D341Med (cell line): ENCODE data around the gene CTCFL.
"Not testable (repeated sequence)": the region's sequence is repeated elsewhere in the genome, so short reads cannot be mapped to it uniquely, and the experiment has no call there.

Experiments
- DNase-seq: peaks from one replicate; pipeline ENCODE4 v3.0.0; 2012; ENCODE audit warnings: low spot score

The CTCFL gene

DNA sequence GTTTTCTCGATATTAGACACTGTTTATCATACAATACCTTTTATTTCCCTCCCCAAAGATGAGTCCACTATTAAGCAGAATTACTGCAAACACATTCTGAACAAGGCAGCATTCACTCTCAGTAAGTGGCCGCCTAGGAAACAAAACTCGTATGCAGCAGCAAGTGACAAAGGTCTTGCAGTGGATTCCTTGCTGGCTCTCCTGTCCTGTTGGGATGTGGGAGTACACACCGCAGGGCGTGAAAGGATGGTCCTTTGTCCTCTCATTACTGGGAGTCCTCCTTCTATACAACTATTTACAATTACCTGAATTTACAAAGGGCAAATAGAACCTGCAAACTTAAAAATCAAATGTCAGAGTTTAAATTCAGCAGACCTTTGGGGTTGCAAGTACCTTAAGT is 16.1 kb downstream of the CTCFL start:
- no peak for DNase-seq

DNA sequence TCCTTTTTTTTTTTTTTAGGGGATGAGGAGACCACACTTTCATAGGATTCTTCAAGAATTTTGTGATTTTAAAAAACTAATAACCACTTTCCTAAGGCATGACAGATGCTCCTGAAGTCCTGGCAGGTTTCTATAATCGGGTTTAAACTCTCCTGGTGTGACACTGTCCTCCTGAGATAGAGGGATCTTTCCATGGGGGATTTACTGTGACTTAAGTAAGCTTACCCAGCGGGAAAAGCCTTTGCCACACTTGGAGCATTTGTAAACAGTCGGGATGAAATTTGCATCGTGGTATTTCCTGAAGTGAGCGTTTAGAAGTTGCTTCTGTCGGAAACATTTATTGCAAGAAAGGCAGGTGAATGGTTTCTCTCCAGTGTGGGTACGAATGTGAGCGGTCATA is 16.6 kb downstream of the CTCFL start:
- DNase-seq, result peak; percentile 60

GRCh38 chr20:57507477-57507876 is 17.5 kb downstream of the CTCFL start:
- no peak for DNase-seq

- DNase-seq, result no peak
Measured at GRCh38 chr20:57505979-57506378, 19.0 kb downstream of the CTCFL start.

DNA sequence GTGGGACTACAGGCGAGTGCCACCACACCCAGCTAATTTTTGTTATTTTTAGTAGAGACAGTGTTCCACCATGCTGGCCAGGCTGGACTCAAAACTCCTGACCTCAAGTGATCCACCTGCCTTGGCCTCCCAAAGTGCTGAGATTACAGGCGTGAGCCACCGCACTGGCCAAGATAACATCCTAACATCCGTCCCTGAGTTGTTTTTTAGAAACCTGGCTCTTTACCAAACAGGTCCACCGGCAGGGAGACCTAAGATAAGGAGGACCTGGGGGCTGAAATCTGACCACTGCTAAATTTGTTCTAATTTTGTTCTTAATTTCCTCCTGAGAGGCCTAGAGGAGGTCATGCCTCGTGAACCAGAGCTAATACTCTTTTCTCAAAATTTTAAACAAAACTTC is 20.5 kb downstream of the CTCFL start:
- no peak for DNase-seq

DNA sequence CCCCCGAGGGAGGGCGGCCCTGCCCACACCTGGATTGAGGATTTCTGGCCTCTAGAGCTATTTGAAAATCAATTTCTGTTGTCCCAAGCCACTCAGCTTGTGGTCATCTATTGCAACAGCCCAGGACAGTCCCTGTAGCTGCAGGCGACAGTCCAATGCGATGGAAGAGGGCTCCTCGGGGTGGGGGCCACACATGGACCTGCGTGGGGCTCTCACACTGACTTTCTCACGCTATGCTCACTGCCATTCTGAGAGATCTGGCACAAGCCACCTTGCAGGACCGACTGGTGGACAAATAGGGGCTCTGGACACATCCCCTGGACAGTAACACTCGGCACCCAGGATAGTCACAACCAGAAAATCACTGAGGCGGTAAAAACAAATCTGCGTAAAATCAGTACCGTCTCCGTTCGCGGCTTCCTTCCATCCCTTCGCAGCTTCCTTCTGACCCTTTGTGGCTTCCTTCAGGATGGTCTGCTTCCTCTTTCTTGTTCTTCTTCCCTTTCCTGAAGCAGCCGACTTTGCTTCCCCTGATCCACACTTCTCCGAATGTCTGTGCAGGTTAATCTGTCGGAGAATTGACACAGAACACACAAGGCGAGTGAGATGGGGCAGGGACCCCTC is 21.8 kb downstream of the CTCFL start:
- DNase-seq, result no peak

DNA sequence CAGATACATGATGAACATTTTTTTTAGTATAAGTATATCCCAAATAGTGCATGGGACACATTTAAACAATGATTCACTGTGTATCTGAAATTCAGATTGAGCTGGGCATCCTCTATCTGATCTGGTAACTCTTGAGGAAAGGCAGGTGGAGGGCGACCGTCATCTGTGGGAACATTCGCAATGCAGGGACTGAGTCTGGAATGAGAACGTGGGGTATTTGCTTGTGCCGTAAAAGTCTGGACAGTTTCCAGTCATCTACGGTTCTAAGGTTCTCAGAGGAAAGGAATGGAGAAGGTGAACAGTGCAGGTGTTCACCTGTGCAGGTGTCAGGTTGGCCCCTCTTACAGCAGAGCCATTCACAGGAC is 22.6 kb downstream of the CTCFL start:
- no peak for DNase-seq

DNA sequence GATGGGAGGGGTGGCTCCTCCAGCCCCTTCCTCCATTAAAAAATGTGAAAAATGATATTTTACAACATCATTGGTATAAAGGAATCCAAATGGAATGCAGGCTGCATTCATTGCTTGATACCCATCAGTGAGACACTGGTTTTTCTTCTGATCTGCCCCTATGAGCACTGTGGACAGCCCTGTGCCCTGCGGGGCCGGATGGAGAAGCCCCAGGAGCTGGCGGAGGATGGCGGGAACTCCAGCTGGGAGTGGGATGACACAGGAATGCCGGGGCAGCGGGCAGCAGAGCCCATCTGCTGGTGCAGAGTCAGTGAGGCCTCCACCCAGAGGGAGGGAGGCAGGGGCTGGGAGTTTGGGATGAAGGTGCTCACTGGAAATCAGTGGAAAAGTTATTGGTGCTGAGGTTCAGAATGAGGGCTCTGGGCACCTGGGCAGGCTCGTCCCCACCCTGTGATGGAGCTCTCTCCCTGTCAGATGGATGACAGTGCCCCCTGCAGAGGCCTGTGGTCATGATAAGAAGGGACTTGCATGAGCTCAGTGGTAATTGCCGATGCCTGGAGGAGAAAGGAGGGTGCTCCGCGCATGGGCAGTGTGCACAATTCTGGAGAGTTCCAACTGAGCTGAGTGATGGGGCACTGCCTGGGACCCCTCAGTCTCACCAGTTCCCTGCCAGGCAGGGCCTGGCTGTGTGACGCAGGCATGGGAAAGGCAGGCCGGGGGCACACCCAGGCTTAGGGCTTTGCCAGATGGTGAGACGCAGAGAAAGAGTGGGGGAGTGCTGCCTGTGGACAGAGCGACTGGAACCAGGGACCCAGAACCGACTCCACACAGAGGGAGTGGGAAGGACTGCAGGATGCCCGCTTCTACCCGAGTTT is 23.2 kb downstream of the CTCFL start:
- no peak for DNase-seq

DNA sequence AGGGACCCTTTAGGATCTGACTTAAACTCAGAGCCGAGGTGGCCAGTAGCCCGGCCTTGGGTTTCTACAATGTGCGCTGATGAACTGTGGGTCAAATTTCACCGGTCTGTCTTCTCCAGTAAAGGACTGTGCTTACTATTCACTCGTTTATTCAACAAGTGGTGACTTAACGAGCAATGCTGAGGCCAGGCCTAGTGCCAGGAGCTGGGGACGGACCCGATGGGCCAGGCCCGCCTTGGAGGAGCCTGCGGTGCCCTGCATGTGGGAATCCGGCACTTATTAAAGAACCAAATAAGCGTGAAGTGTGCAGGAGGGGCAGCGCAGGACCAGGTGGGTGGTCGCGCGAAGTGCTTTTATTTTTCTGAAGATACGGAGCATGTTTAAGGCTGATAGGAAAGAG is 24.0 kb downstream of the CTCFL start:
- no peak for DNase-seq

GRCh38 chr20:57500235-57500634 is 24.7 kb downstream of the CTCFL start:
- DNase-seq, result no peak

GRCh38 chr20:57499676-57500075 is 25.3 kb downstream of the CTCFL start:
- no peak for DNase-seq

- DNase-seq, result peak; percentile 69
Measured at GRCh38 chr20:57498425-57499400, 26.2 kb downstream of the CTCFL start.

GRCh38 chr20:57496592-57496991 is 28.3 kb downstream of the CTCFL start:
- DNase-seq, result no peak

GRCh38 chr20:57495978-57496377 is 29.0 kb downstream of the CTCFL start:
- DNase-seq, result no peak

DNA sequence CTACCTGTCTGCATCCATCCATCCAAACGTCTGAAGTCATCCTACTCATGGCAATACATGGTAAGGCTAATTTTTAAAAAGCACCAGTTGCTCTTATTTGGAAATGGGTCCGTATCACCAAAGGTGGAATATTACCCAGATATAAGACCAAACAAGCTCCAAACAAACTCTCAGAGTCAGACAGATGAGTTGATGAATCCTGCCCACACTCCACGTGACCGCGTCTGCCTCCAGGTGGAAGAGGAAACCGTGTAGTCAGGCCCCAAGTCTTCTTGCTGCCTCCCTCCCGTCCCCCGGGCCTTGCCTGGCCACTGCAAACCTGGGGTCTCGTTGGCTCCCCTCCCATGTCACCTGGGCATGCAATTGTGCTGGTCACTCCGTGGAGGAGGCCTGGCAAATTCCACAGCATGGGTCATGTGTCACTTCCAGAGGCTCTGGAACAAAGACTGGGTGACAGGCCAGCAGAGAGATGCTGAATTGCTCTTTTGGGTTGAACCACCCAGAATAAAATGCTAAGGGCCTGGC is 31.8 kb downstream of the CTCFL start:
- DNase-seq, result no peak

DNA sequence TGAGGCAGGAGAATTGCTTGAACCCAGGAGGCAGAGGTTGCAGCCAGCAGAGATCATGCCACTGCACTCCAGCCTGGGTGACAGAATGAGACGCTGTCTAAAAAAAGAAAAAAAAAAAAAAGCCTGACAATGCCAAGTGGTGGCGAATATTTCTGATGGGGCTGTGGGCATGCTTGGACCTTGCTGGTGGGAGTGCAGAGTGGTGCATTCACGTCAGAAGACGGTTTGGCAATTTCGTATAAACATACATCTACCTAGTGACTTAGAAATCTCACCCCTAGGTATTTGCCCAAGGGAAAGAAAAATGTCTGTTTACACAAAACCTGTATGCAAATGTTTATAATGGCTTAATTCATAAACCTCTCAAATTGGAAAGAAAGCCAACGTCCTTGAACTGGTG is 33.6 kb downstream of the CTCFL start:
- no peak for DNase-seq

GRCh38 chr20:57488277-57488676 is 36.7 kb downstream of the CTCFL start:
- DNase-seq, result not testable (repeated sequence)

DNA sequence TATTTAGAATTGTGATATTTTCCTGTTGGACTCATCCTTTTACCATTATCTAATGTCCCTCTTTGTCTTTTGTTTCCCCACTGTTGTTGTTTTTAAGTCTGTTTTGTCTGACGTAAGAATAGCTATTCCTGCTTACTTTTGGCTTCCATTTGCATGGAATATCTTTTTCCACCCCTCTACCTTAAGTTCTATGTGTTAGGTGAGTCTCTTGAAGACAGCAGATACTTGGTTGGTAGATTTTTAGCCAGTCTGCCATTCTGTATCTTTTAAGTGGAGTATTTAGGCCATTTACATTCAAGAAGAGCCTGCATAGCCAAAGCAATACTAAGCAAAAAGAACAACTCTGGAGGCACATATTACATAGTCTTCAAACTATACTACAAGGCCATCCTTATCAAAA is 39.2 kb downstream of the CTCFL start:
- DNase-seq, result no peak

GRCh38 chr20:57484772-57485171 is 40.2 kb downstream of the CTCFL start:
- no peak for DNase-seq

GRCh38 chr20:57483287-57484050 is 41.5 kb downstream of the CTCFL start:
- DNase-seq, result no peak

DNA sequence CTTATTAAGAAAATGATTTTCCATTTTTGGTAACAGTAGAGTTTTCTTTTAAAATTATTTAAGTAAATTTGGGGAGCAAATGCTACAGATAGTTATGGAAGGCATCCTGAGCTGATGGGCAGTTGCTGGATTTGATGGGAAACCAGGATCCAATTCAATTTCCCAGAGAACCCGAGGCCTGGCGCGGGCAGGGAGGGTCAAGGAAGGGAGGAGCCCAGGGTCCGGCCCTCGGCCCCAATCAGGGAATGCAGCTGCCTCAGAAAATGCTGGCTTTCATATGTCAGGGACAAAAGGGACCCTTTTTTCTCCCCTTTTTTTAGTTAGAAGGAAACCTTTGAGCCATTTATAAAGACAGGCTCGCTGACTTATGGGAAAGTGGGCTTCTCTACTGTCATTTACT is 42.1 kb downstream of the CTCFL start:
- DNase-seq, result no peak

- DNase-seq, result no peak
Measured at GRCh38 chr20:57482148-57482547, 42.8 kb downstream of the CTCFL start.
